GM18505 (cell line): ENCODE results near the gene MEGF11.

ENCODE experiments used
- ATAC-seq: cut with Tn5 transposase; IDR thresholded peaks from one replicate; pipeline ENCODE4 v1.9.1; 2021; ENCODE audit not compliant: unreplicated experiment
- POLR2A ChIP-seq: IDR thresholded peaks from 4 replicates; pipeline ENCODE4 v1.6.1; 2011; ENCODE audit warnings: borderline replicate concordance; ENCODE audit not compliant: insufficient read depth, insufficient read length; ENCODE audit errors: extremely low read depth

Gene MEGF11

DNA sequence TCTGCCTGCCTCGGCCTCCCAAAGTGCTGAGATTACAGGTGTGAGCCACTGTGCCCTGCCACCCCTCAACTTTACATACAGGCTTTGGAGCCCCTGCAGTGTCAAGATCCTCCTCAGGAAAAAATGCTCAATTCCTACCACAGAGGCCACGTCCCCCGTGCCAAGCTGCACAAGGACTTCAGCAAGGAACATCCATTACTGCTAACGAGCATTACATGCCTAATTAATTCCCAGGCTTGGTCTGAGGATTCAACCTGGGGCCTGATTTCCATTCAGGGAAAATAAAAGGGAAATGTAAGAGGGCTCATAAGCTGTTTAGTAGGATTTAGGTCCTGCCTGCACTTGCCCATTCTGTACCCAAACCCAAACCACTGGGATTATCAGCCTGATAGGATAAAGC lies 222.9 kb downstream of the MEGF11 start:
- ATAC-seq, result no peak
- no peak for TF ChIP-seq POLR2A

DNA sequence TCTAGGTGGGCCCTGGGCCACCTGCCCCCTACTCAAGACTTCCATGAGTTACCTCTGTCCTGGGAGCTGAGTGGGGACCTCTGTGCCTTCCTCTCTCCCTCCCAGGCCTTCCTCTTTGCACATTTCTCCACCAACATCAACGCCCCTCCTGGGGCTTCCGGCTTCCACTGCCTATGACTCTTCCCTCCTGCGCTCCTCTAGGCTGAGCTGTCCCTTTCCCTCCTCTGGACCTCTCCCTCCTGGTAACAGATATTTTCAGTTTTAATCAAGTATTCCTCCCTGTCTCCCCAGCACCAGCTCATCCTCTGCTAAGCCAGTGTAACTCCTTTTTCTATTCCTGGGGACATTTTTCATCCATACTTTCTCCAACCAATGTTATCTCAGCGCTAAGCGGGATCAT lies 223.9 kb downstream of the MEGF11 start:
- no peak for TF ChIP-seq POLR2A
- ATAC-seq, result no peak

DNA sequence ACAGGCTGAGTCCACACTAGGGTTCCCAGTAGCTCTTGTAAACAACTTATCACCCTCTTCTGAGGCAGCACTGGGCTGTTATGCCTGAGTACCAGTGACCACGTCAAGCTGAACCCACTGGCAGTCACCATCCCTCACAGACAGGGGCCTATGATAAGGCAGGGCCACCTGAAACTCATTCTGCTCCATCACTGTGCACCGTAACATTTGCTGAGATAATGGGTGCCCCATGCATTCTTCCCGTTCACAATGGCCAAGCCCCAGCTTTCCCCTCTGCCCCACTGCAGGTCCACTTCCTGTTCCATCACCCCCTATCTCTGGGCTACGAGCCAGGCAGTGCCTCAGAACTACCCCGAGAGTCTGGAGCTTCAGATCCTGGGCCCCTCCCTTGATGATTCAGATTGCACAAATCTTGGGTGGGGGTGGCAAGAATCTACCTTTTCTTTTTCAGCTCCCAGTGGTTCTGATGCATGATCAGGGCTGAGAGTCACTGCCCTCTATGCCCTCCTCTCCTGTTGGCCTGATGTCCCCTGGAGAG lies 226.2 kb downstream of the MEGF11 start:
- no peak for TF ChIP-seq POLR2A
- ATAC-seq, result no peak

DNA sequence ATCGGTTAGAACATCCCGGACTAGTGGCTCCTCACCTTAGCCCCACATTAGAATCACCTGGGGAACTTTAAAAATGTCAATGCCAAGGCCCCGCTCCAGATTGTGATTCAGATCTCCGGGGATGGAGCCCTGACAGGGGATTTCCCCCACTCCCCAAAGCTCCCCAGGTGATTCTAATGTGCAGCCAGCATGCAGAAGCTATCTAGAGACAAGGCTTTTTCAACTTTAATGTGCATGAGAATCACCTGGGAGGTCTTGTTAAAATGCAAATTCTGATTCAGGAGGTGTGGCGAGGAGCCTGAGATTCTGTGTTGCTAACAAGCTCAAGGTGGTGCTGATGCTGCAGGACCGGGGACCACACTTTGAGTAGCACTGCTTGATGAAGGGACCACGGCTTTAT lies 227.6 kb downstream of the MEGF11 start:
- no peak for TF ChIP-seq POLR2A
- no peak for ATAC-seq

DNA sequence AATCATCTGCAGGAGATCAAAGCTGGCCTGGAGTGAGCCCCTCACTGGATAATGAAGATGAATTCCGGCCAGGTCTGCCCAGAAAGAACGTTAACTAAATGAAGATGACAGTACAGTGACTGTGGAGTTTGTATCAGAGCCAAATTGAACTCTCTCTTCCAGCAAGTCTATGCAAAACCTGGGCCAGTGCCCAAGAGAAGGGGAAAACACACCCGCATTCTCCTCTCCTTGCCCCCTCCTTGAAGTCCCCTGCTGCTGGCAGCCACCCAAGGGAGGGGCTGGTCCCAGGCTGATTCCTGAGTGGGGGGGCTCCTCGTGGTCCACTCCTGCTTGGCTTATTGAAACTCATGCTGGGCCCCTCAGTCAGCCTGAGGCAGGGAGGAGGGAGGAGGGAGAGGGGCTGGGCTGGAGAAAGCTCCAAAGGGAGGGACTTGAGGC lies 228.5 kb downstream of the MEGF11 start:
- no peak for TF ChIP-seq POLR2A
- no peak for ATAC-seq

DNA sequence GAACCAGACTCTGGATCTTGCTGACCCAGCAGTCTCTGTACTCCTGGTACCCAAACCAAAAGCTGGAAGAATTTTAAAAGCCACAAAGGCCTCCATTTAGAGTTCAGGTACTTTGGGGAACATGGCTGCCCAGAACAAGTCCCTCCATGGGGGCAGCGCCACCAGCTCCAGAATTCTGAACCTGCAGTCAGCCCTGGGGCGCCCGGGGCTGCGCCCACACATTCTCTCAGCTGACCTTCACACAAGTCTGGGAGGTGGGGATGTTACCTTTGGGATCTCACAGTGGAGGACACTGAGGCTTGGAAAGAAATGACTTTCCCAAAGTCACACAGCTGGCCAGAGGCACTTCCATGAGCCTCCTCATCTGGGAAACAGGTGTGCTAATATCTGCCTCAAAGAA lies 229.4 kb downstream of the MEGF11 start:
- no peak for TF ChIP-seq POLR2A
- no peak for ATAC-seq

DNA sequence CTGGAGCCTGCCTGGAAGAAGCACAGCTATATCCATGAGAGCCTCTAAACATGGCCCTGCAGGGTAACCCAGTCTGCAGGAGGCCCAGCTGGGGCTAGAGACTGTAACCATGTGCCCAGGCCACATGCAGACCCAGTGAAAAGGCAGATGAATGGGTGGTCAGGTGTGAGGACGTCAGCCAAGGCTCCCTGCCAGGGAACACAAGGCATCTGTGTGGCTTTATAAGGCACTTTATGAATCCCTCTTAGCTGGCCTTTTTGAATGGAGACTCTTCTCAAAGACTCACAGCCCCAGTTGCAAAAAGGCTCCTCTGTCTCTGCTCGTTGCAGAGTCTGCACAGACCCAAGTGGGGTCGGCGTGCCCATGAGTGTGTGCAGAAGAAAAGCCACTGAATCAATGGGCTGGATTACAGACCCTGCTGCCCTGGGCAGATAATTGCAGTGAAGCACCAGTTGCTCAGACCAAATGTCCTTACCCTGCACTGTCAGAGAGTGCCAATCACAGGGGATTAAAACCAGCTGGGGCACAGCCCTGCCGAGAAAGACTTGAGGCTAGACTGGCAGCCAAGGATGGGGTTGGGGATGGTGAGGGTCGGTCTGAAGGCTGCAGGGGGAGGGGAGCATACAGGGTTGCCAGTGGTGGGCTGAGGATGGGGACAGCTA lies 230.1 kb downstream of the MEGF11 start:
- TF ChIP-seq POLR2A, result no peak
- no peak for ATAC-seq

DNA sequence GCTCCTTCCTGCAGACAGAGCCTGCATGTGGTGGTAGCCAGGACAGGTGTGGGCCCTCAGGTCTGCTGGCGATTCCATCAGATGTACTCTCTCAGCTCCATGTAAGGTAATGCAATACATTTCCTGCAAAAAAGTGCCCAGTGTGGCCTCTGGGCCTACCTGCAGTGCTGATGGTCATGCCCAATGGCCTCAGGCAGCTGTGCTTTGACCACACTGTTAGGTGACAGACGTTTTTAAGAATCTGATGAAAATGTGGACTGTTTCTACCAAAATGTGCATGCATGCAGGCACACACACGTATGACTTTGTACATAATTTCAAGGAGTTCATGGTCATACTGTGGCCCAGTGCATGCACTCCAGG lies 231.4 kb downstream of the MEGF11 start:
- no peak for TF ChIP-seq POLR2A
- no peak for ATAC-seq

DNA sequence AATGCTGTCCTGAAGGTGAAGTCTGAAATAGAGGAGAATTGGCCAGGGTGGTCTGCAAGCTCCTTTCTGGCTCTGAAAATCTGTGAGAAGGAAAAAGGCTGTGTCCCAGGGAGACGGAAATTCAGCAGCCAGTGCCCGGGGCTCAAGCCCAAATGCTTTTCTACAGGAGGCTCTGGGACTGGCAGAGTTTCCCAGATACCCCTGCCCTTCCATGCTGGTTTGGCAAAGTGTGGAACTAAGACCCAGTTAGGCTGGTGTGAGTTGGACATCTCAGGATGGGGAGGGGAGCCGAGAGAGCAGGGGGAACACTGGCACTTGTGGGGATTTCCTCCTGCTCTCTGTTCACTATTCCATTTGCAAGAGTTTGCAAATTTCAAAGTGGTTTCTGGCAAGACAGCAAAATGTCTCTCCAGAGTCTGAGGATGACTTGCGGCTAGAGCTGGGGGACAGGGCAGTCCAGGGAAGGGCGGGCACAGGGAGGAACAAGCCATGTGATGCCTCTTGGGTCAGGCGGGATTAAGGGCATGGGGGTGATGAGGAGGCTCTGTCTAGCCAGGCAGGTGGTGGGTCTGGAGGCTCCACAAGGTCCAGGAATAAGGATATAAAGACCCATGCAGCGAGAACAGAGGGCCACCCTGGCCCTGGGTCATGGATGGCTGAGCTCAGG lies 231.9 kb downstream of the MEGF11 start:
- no peak for TF ChIP-seq POLR2A
- no peak for ATAC-seq

DNA sequence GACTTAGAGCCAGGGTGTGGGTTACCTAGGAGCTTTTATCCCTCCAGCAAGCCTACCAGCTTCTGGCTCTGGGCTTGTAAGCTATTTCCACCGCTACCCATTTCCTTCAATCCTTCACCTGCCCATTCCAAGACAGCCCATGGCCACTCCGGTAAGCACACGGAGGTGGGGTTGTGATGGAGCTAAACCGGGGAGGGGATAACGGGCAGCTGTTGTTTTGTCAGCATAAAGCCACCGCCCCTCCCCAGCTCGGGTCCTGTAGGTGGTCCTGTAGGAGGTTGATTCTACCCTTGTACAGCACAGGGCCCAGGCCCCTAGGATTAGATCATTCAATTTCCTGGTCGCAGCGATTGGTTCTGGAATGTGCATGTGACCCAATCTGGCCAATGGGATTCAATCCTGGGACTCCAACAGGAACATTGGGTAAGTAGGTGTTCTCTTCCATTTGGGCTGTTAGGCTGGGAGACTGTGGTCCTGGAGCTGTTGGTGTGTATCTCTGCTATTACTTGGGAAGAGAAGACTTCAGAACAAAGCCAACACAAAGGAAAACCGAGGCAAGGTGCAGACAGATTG lies 233.6 kb downstream of the MEGF11 start:
- ATAC-seq, result no peak
- no peak for TF ChIP-seq POLR2A

DNA sequence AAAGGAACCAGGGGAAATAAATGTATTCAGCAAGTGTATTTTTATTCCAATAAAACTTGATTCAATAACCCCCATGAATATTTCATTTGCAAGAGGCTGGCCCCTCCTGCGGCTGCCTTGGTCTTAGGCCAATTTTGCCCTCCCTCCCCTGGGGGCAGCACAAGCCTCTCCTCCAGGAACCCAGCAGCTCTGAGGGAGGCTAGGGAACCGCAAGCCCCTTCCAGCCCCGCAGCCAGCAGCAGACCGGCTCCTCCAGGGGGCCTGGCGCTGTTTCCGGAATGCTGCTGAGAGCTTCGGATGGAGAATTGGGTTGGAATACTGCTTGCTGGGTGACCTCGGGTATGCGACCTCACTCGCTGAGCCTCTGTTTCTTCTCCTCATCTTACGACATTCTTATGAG lies 234.2 kb downstream of the MEGF11 start:
- ATAC-seq, result no peak
- no peak for TF ChIP-seq POLR2A

DNA sequence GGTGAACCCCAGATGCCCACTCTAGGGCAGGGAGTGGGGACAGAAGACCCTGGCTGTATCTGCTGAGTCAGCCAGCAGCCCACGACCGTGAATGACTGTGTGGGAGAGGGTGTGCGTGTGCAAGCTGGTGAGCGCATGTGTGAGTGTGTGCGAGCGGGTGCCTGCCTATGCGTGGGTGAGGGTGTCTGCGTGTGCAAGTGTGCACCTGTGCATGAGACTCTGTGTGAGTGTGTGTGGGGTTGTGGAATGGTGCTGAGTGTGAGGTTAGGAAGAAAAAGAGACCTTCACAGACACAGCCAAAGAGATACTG lies 235.1 kb downstream of the MEGF11 start:
- ATAC-seq, result no peak

DNA sequence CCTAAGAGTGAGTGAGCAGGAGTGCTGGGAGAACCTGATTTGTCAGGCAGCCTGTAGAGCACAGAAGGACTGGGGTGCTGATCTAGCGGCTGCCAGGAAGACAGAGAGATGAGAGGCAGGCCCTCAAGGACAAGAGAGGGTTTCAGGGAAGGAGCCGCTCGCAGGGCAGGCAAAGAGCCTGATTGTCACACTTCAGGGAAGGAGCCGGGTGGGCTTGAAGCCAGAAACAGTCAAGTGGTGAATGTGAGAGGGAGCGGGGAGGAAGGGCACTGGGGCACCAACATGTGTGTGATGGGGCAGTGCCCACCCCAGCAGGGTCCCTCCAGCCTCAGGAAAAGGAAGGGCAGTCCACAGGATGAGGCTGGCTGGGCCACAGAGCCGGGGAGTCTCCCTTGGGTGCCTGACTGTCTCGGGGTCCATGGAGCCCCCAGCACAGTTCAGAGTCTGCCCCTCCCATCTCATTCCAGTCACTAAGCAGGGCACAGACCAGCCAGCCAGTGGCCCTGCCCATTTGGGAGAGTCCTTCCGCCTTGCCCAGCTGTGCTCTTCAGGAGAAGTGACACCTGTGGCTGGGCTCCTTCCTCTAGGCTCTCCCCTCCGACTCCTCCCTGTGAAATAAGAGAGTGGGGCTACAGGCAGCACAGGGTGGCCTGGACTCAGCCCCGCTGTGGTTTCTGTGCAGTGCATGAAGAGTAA lies 235.6 kb downstream of the MEGF11 start:
- ATAC-seq, result no peak

More for the DNA sequence above, 235.1 kb downstream of the MEGF11 start:
- no peak for TF ChIP-seq POLR2A

DNA sequence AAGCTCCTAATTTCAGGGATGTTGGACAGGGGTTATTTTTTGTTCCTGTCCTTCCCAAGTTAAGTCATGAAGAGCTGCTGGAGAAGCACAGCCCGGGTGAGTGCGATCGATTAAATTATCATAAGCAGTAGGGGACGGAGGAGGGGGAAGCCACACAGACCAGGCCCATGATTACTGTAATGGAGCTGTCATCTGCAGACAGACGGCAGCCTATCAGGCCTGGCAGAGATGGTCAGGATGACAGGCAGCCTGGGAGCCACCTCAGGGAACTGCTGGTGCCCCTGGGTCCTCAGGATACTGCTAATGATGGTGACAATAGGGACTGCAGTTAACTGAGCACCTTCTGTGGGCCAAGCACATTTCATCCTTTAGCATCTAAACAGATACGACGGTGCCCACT lies 236.6 kb downstream of the MEGF11 start:
- ATAC-seq, result no peak
- no peak for TF ChIP-seq POLR2A

More for the DNA sequence above, 235.6 kb downstream of the MEGF11 start:
- no peak for TF ChIP-seq POLR2A

DNA sequence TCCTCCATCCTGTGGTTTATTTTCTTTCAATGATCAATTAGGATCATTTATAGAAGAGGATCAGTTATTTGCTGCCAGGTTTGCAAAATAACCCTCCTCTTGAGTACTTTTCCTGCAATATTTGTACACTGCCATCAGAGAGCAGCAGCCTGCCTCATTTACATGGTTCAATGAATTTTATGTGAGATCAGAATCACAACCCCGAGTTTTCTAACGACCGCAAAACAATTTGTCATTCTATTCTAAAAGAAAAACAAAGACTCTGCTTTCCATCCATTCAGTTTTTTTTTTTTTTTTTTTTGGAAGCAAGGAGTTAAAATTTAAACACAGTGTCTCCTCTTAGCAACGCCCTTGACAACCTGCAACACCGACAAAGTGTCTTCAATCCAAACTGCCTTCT lies 237.4 kb downstream of the MEGF11 start:
- ATAC-seq, result no peak
- TF ChIP-seq POLR2A, result no peak
